Parathyroid adenoma (tissue), 2 donors: ENCODE data around the gene POLD3.

ENCODE experiments used
- H2AFZ ChIP-seq: fragments of 300-600 bp; sonication (generic); one replicate; pipeline ENCODE4 v1.7.0; 2017; ENCODE audit warnings: antibody characterized with exemption, mild to moderate bottlenecking
- H3K27ac ChIP-seq: fragments of 300-600 bp; sonication (generic); one replicate; pipeline ENCODE4 v1.7.0; 2017
- H3K27me3 ChIP-seq: fragments of 300-600 bp; sonication (generic); one replicate; pipeline ENCODE4 v1.7.0; 2017; ENCODE audit warnings: low read length; ENCODE audit not compliant: control insufficient read depth, insufficient read depth
- H3K36me3 ChIP-seq: fragments of 300-600 bp; sonication (generic); one replicate; pipeline ENCODE4 v1.7.0; 2017; ENCODE audit warnings: low read length; ENCODE audit not compliant: control insufficient read depth, insufficient read depth
- H3K4me1 ChIP-seq: fragments of 300-600 bp; sonication (generic); one replicate; pipeline ENCODE4 v1.7.0; 2017; ENCODE audit warnings: control low read depth
- H3K4me2 ChIP-seq: fragments of 300-600 bp; sonication (generic); one replicate; pipeline ENCODE4 v1.7.0; 2017; ENCODE audit warnings: low read length
- H3K4me3 ChIP-seq: fragments of 300-600 bp; sonication (generic); one replicate; pipeline ENCODE4 v1.7.0; 2017; ENCODE audit warnings: low read depth, low read length
- H3K79me2 ChIP-seq: fragments of 300-600 bp; sonication (generic); one replicate; pipeline ENCODE4 v1.7.0; 2017; ENCODE audit warnings: control low read depth
- H3K9ac ChIP-seq: fragments of 300-600 bp; sonication (generic); one replicate; pipeline ENCODE4 v1.7.0; 2017; ENCODE audit warnings: mild to moderate bottlenecking
- H3K9me3 ChIP-seq: fragments of 300-600 bp; sonication (generic); one replicate; pipeline ENCODE4 v1.7.0; 2017; ENCODE audit warnings: low read length; ENCODE audit not compliant: control insufficient read depth
- TF ChIP-seq, protein P1 (sequence below): fragments of 300-600 bp; sonication (generic); IDR thresholded peaks from one replicate; pipeline ENCODE4 v1.7.0; 2017; ENCODE audit warnings: antibody characterized with exemption, mild to moderate bottlenecking
- donor health status: primary hyperparathyroidism.

Gene POLD3

DNA sequence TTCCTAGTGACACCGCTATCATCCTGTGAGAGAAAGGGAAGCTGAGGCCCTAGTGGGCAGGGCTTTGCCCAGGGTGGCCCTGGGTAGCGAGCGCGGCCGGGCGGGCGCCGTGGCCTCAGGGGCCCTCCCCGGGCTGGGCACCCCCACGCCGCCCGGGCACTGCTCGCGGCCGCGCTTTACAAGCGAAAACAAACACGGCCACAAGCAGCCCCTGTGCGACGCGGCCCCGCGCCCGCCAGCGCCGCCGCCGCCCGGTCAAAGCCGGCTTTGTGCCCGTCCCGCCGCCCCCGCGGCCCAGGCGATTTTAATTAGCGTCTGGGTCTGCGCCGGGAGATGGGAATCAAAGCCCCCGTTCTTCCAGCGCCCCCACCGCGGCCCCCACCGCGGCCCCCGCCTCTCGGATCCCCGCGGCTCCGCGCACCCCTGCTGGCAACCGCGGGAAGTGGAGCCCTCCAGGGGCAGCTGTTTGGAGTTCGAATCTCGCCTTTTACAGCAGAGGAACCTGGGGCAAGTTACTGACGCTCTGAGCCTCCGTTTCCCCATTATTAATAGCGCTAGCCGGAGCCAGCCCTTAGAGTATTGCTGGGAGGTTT is 91.0 kb downstream of the POLD3 start:
- no peak overlapping the region for H3K27ac ChIP-seq
- no peaks in the 10 kb centered on the region for H3K4me1 ChIP-seq
- H3K9me3 ChIP-seq: no peaks in the 10 kb centered on the region
- no peak overlapping the region for H3K9ac ChIP-seq
- H3K36me3 ChIP-seq: no peaks in the 10 kb centered on the region
- H3K79me2 ChIP-seq: no peaks in the 10 kb centered on the region
- no peaks in the 10 kb centered on the region for H3K27me3 ChIP-seq
- H2AFZ ChIP-seq: peak overlapping the region; percentile 59
- H3K4me2 ChIP-seq: no peak overlapping the region
- TF ChIP-seq, protein P1, sequence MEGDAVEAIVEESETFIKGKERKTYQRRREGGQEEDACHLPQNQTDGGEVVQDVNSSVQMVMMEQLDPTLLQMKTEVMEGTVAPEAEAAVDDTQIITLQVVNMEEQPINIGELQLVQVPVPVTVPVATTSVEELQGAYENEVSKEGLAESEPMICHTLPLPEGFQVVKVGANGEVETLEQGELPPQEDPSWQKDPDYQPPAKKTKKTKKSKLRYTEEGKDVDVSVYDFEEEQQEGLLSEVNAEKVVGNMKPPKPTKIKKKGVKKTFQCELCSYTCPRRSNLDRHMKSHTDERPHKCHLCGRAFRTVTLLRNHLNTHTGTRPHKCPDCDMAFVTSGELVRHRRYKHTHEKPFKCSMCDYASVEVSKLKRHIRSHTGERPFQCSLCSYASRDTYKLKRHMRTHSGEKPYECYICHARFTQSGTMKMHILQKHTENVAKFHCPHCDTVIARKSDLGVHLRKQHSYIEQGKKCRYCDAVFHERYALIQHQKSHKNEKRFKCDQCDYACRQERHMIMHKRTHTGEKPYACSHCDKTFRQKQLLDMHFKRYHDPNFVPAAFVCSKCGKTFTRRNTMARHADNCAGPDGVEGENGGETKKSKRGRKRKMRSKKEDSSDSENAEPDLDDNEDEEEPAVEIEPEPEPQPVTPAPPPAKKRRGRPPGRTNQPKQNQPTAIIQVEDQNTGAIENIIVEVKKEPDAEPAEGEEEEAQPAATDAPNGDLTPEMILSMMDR: peak; percentile 28
- H3K4me3 ChIP-seq: no peak overlapping the region

DNA sequence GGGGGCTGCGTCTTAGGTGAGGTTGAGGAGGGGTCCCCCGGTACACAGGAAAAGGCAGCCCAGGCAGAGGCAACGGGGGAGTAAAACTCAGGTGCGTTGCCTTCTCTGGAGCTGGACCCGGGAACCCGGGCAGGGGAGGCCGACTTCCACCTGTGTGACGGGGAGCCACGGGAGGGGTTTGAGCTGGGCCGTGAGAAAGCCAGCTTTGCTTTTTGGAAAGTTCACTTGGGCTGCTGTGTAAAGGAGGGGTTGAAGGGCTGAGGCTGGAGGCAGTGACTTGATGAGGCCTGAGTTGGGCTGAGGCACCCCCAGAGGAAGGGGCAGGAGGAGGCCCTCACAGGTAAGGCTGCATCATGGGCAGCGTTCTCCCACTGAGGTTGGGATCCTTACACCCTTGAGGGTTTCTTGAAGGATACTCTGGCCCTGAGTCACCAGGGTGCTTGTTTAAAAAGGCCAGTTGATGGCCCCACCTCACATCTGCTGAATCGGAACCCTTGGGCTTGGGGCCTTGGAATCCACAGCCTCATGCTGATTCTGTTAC is 91.6 kb downstream of the POLD3 start:
- Histone ChIP-seq H3K27ac (no peak overlapping the region), H3K9me3 (no peaks in the 10 kb centered on the region), H3K4me1 (no peaks in the 10 kb centered on the region), H3K36me3 (no peaks in the 10 kb centered on the region), H3K27me3 (no peaks in the 10 kb centered on the region), H3K9ac (no peak overlapping the region), H3K4me2 (no peak overlapping the region), H3K79me2 (no peaks in the 10 kb centered on the region), H2AFZ (no peak overlapping the region), H3K4me3 (no peak overlapping the region)
- TF ChIP-seq, protein P1: no peak

GRCh38 chr11:74684661-74685060 is 92.3 kb downstream of the POLD3 start:
- H2AFZ ChIP-seq: no peak overlapping the region
- no peak overlapping the region for H3K4me2 ChIP-seq
- TF ChIP-seq, protein P1: no peak
- H3K9ac ChIP-seq: no peak overlapping the region
- H3K27ac ChIP-seq: no peak overlapping the region
- no peaks in the 10 kb centered on the region for H3K9me3 ChIP-seq
- H3K4me3 ChIP-seq: no peak overlapping the region
- H3K79me2 ChIP-seq: no peaks in the 10 kb centered on the region
- no peaks in the 10 kb centered on the region for H3K36me3 ChIP-seq
- H3K4me1 ChIP-seq: no peaks in the 10 kb centered on the region
- H3K27me3 ChIP-seq: no peaks in the 10 kb centered on the region

DNA sequence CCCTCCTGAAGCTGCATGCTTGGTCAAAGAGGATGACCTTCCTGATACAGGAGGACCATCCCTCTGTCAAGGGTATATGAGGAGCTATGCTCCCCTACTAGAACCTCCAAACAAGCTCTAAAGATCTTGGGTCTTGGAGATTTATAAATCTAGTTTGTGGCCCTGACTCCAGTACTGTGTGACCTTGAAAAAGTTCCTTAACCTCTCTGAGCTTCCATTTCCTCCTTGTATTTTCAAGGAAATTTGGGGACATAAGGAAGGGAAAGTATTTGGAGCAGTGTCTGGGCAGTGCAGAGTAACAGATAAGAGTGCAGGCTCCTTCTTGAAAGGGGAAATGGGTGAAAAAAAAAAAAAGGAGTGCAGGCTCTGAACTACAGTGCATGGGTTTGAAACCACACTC is 93.0 kb downstream of the POLD3 start:
- H3K27ac ChIP-seq: no peak overlapping the region

More for the DNA sequence above, 93.0 kb downstream of the POLD3 start:
- no peaks in the 10 kb centered on the region for H3K36me3 ChIP-seq
- no peaks in the 10 kb centered on the region for H3K4me1 ChIP-seq
- H2AFZ ChIP-seq: no peak overlapping the region
- no peaks in the 10 kb centered on the region for H3K27me3 ChIP-seq
- H3K4me2 ChIP-seq: no peak overlapping the region
- TF ChIP-seq, protein P1: no peak
- no peaks in the 10 kb centered on the region for H3K79me2 ChIP-seq
- no peaks in the 10 kb centered on the region for H3K9me3 ChIP-seq
- no peak overlapping the region for H3K9ac ChIP-seq
- no peak overlapping the region for H3K4me3 ChIP-seq
